Activated CD4-positive, alpha-beta T cell treated with anti-CD3 and anti-CD28 coated beads for 48 hours (primary cell): ENCODE data around the gene ABI1.
"Not testable (repeated sequence)": the region's sequence is repeated elsewhere in the genome, so short reads cannot be mapped to it uniquely, and the experiment has no call there.

Experiments
- DNase-seq: peaks from one replicate; pipeline ENCODE4 v3.0.0-alpha.2; 2020

ABI1 gene

GRCh38 chr10:26860443-26861204, at the start of gene ABI1:
Gene ABI1 (minus strand): TSS chr10:26860958. CDS start chr10:26860863, 95 bp downstream.
- DNase-seq: peak; percentile 98

GRCh38 chr10:26909753-26910152, 49.0 kb upstream of the ABI1 start:
- DNase-seq: no peak

- DNase-seq: not testable (repeated sequence)
Measured at GRCh38 chr10:26905253-26905781, 44.6 kb upstream of the ABI1 start.

GRCh38 chr10:26903431-26904217, 42.9 kb upstream of the ABI1 start:
- no peak for DNase-seq

- DNase-seq: not testable (repeated sequence)
Measured at GRCh38 chr10:26892306-26892923, 31.7 kb upstream of the ABI1 start.

- peak; percentile 77 for DNase-seq
Measured at GRCh38 chr10:26890956-26891355, 30.2 kb upstream of the ABI1 start.

GRCh38 chr10:26887611-26888215, 27.0 kb upstream of the ABI1 start:
- DNase-seq: no peak

- DNase-seq: no peak
Measured at GRCh38 chr10:26881600-26882331, 21.0 kb upstream of the ABI1 start.

- no peak for DNase-seq
Measured at GRCh38 chr10:26879744-26880143, 19.0 kb upstream of the ABI1 start.

GRCh38 chr10:26870766-26871165, 10.0 kb upstream of the ABI1 start:
- no peak for DNase-seq

GRCh38 chr10:26869528-26869927, 8.8 kb upstream of the ABI1 start:
- peak; percentile 38 for DNase-seq

- DNase-seq: no peak
Measured at GRCh38 chr10:26863351-26864076, 2.8 kb upstream of the ABI1 start.

GRCh38 chr10:26861205-26861998, 644 bp upstream of the ABI1 start:
- no peak for DNase-seq

- DNase-seq: peak; percentile 54
Measured at GRCh38 chr10:26860102-26860442, 686 bp downstream of the ABI1 start.

GRCh38 chr10:26859241-26860101, 1.3 kb downstream of the ABI1 start:
- no peak for DNase-seq

GRCh38 chr10:26858707-26859034, 2.1 kb downstream of the ABI1 start:
- DNase-seq: no peak

- DNase-seq: no peak
Measured at GRCh38 chr10:26857991-26858706, 2.6 kb downstream of the ABI1 start.

- not testable (repeated sequence) for DNase-seq
Measured at GRCh38 chr10:26857553-26857952, 3.2 kb downstream of the ABI1 start.

GRCh38 chr10:26855186-26855585, 5.6 kb downstream of the ABI1 start:
- no peak for DNase-seq
